ENCODE data around the gene XKR8.

XKR8 gene

GRCh38 chr1:27957655-27958054, 2.1 kb upstream of the XKR8 start:
- H3K27me3 ChIP-seq (replicated peaks) = no peaks in the 10 kb centered on the region
- H3K27ac ChIP-seq = no peak overlapping the region
- in situ Hi-C loops (cut with HindIII; ENCODE audit: low pct_ligation_motif_present, low sequenced_read_pairs) = no loop called here
- DNase-seq = no peak
- TF ChIP-seq CTCF (IDR thresholded peaks at IDR 0.05; ENCODE audit: low read depth, low read length, missing control alignments) = no peak
- H3K36me3 ChIP-seq (replicated peaks) = no peaks in the 10 kb centered on the region
- H3K4me3 ChIP-seq (ENCODE audit: low read depth, low read length) = no peak overlapping the region

GRCh38 chr1:27958513-27958912, 1.3 kb upstream of the XKR8 start:
- in situ Hi-C loops (cut with HindIII; ENCODE audit: low pct_ligation_motif_present, low sequenced_read_pairs) = no loop called here
- H3K27me3 ChIP-seq (replicated peaks) = no peaks in the 10 kb centered on the region
- no peak overlapping the region for H3K4me3 ChIP-seq (ENCODE audit: low read depth, low read length)
- no peak overlapping the region for H3K27ac ChIP-seq
- no peak for TF ChIP-seq CTCF (IDR thresholded peaks at IDR 0.05; ENCODE audit: low read depth, low read length, missing control alignments)
- no peak for DNase-seq
- no peaks in the 10 kb centered on the region for H3K36me3 ChIP-seq (replicated peaks)

- no peaks in the 10 kb centered on the region for H3K27me3 ChIP-seq (replicated peaks)
- H3K36me3 ChIP-seq (replicated peaks) = no peaks in the 10 kb centered on the region
- H3K4me3 ChIP-seq (ENCODE audit: low read depth, low read length) = peak overlapping the region; percentile 68
- H3K27ac ChIP-seq = no peak overlapping the region
- no peak for DNase-seq
- in situ Hi-C loops (cut with HindIII; ENCODE audit: low pct_ligation_motif_present, low sequenced_read_pairs) = no loop called here
- TF ChIP-seq CTCF (IDR thresholded peaks at IDR 0.05; ENCODE audit: low read depth, low read length, missing control alignments) = no peak
Measured at GRCh38 chr1:27960762-27961645, 1.2 kb downstream of the XKR8 start.

- in situ Hi-C loops (cut with HindIII; ENCODE audit: low pct_ligation_motif_present, low sequenced_read_pairs) = no loop called here
- no peak for DNase-seq
- no peak overlapping the region for H3K27ac ChIP-seq
- TF ChIP-seq CTCF (IDR thresholded peaks at IDR 0.05; ENCODE audit: low read depth, low read length, missing control alignments) = no peak
- no peaks in the 10 kb centered on the region for H3K36me3 ChIP-seq (replicated peaks)
- no peak overlapping the region for H3K4me3 ChIP-seq (ENCODE audit: low read depth, low read length)
- no peaks in the 10 kb centered on the region for H3K27me3 ChIP-seq (replicated peaks)
Measured at GRCh38 chr1:27961646-27962221, 2.0 kb downstream of the XKR8 start.

GRCh38 chr1:27963393-27963792, 3.6 kb downstream of the XKR8 start:
- TF ChIP-seq CTCF (IDR thresholded peaks at IDR 0.05; ENCODE audit: low read depth, low read length, missing control alignments) = no peak
- no peaks in the 10 kb centered on the region for H3K27me3 ChIP-seq (replicated peaks)
- no peak for DNase-seq
- no peak overlapping the region for H3K4me3 ChIP-seq (ENCODE audit: low read depth, low read length)
- H3K36me3 ChIP-seq (replicated peaks) = peaks cover 2% of the 10 kb centered on the region
- H3K27ac ChIP-seq = no peak overlapping the region
- in situ Hi-C loops (cut with HindIII; ENCODE audit: low pct_ligation_motif_present, low sequenced_read_pairs) = no loop called here

Data from brain microvascular endothelial cell (primary cell).